Ascending aorta (tissue), 2 donors: Measurements from ENCODE around the gene RALGPS2. TPM values are rescaled to one million over a fixed set of nuclear protein-coding genes. Genes with fewer than 3 reads are reported as not detected.

Experiments
- DNase-seq, 2 donors: peaks; one replicate each; pipeline ENCODE4 v3.0.0-alpha.2; 2019; ENCODE audit warnings: low spot score in 2 of 2
- H3K27ac ChIP-seq, 2 donors: fragments of 200-600 bp; sonication (generic); one replicate each; pipeline ENCODE4 v1.5.1; 2016 to 2017; ENCODE audit warnings: mild to moderate bottlenecking in 1 of 2
- H3K27me3 ChIP-seq: fragments of 200-600 bp; sonication (generic); one replicate; pipeline ENCODE4 v1.5.1; 2017
- H3K36me3 ChIP-seq, 2 donors: fragments of 200-600 bp; sonication (generic); one replicate each; pipeline ENCODE4 v1.5.1; 2016
- H3K4me1 ChIP-seq, 2 donors: fragments of 200-600 bp; sonication (generic); one replicate each; pipeline ENCODE4 v1.5.1; 2016 to 2017; ENCODE audit warnings: mild to moderate bottlenecking in 1 of 2
- H3K4me3 ChIP-seq, 2 donors: fragments of 200-600 bp; sonication (generic); one replicate each; pipeline ENCODE4 v1.5.1; 2016 to 2017; ENCODE audit warnings: mild to moderate bottlenecking in 1 of 2
- H3K9me3 ChIP-seq, 2 donors: fragments of 200-600 bp; sonication (generic); one replicate each; pipeline ENCODE4 v1.5.1; 2016
- intact Hi-C: fragments of 100-400 bp; cut with DNase I; formaldehyde crosslinking; loops from one replicate; pipeline ENCODE4 v1.15.1; 2023
- total RNA-seq: library from RNA; depleted of rRNA; stranded (reverse); fragments of >200 nt; gene quantifications from one replicate; pipeline ENCODE4 v1.1.0, GENCODE V29; 2016
- TF ChIP-seq, protein P1 (sequence below), 3 experiments: fragments of 200-600 bp in 2 of 3; fragments of 450-650 bp in 1 of 3; sonication (generic) in 2 of 3; IDR thresholded peaks; one replicate each; pipeline ENCODE4 v1.5.1; 2016 to 2019; ENCODE audit warnings: antibody characterized with exemption in 3 of 3, mild to moderate bottlenecking in 1 of 3, moderate library complexity in 1 of 3

RALGPS2 gene
- total RNA-seq, 1 donor from 2014 or later, result 2.2 TPM

DNA sequence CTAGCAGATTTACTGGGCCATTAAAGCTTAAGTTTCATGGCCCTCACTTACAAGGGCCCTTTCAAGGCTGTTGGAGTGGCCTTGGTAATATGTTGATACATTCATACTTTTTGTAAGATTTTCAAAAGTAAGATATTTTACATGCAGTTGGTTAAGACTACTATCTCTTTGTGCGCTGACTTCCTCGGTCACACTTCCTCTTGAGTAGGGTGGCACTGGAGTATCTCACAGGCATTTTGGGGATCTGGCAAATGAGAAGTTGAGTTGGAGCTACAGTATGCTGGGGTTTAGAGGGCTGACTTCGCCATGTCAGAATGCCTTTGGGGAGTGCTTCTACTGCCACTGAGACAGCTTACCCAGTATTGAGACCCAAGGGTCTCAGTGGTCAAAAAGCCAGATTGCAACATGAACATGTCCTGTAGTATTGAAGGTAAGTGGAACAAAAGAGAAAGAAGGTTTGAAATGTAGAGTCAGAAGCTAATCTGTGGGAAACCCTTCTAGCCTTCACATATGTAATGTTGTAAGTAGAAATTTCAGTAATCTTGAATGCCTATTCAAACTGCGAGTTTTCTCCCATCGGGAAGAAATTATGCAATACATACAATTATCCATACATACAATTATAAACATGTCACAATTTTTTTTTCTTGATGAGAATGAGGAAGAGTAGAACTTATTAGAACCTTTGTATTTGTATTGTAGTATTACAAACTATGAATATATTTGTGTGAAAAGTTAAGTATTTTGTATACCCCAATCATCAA, 32.3 kb upstream of the RALGPS2 start:
- TF ChIP-seq, protein P1, sequence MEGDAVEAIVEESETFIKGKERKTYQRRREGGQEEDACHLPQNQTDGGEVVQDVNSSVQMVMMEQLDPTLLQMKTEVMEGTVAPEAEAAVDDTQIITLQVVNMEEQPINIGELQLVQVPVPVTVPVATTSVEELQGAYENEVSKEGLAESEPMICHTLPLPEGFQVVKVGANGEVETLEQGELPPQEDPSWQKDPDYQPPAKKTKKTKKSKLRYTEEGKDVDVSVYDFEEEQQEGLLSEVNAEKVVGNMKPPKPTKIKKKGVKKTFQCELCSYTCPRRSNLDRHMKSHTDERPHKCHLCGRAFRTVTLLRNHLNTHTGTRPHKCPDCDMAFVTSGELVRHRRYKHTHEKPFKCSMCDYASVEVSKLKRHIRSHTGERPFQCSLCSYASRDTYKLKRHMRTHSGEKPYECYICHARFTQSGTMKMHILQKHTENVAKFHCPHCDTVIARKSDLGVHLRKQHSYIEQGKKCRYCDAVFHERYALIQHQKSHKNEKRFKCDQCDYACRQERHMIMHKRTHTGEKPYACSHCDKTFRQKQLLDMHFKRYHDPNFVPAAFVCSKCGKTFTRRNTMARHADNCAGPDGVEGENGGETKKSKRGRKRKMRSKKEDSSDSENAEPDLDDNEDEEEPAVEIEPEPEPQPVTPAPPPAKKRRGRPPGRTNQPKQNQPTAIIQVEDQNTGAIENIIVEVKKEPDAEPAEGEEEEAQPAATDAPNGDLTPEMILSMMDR (IDR thresholded peaks at IDR 0.05), result no peak
- no peak overlapping the region for H3K4me3 ChIP-seq
- intact Hi-C loops, result no loop called here
- no peaks in the 10 kb centered on the region for H3K4me1 ChIP-seq
- no peak for DNase-seq
- H3K27me3 ChIP-seq, result no peaks in the 10 kb centered on the region
- no peaks in the 10 kb centered on the region for H3K36me3 ChIP-seq
- no peak overlapping the region for H3K27ac ChIP-seq
- H3K9me3 ChIP-seq, result no peaks in the 10 kb centered on the region

- H3K36me3 ChIP-seq, result no peaks in the 10 kb centered on the region
- TF ChIP-seq, protein P1 (IDR thresholded peaks at IDR 0.05), result no peak
- no peaks in the 10 kb centered on the region for H3K9me3 ChIP-seq
- H3K27ac ChIP-seq, result no peak overlapping the region
- H3K4me1 ChIP-seq, result no peaks in the 10 kb centered on the region
- no peaks in the 10 kb centered on the region for H3K27me3 ChIP-seq
- no peak for DNase-seq
- H3K4me3 ChIP-seq, result no peak overlapping the region
- intact Hi-C loops, result no loop called here
Observed at GRCh38 chr1:178693366-178693765, 31.7 kb upstream of the RALGPS2 start.

GRCh38 chr1:178694923-178695525, 30.0 kb upstream of the RALGPS2 start:
- Histone ChIP-seq H3K27ac (no peak overlapping the region), H3K27me3 (no peaks in the 10 kb centered on the region), H3K4me1 (no peaks in the 10 kb centered on the region), H3K4me3 (no peak overlapping the region), H3K9me3 (no peaks in the 10 kb centered on the region), H3K36me3 (no peaks in the 10 kb centered on the region)
- TF ChIP-seq, protein P1 (IDR thresholded peaks at IDR 0.05), result no peak
- DNase-seq, result no peak
- intact Hi-C loops, result no loop called here

DNA sequence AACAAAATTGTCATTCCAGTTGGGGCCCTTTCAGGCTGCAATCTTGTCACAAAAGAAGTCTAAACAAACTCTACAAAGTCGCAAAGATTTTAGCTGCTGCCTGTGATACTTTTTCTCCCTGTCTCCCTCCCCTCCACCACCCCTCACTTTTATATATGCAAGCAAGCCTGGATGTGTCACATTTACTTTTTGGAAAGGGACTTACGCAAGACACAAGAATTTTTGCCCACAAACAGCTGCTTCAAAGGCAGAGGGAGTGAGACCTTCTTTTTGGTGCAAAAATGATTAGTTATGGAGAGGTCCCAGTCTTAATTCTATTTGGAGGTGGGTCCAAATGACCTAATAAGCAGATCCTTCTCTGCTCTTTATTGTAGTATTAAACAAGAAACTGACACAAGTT, 22.9 kb upstream of the RALGPS2 start:
- Histone ChIP-seq H3K4me1 (no peaks in the 10 kb centered on the region), H3K36me3 (no peaks in the 10 kb centered on the region), H3K27me3 (no peaks in the 10 kb centered on the region), H3K27ac (no peak overlapping the region), H3K9me3 (no peaks in the 10 kb centered on the region), H3K4me3 (no peak overlapping the region)
- DNase-seq, result no peak
- intact Hi-C loops, result no loop called here
- TF ChIP-seq, protein P1 (IDR thresholded peaks at IDR 0.05), result no peak

- intact Hi-C loops, result no loop called here
Observed at GRCh38 chr1:178704833-178705232, 20.2 kb upstream of the RALGPS2 start.

More at GRCh38 chr1:178704833-178705232, 20.2 kb upstream of the RALGPS2 start:
- no peak for DNase-seq
- Histone ChIP-seq H3K36me3 (no peaks in the 10 kb centered on the region), H3K9me3 (no peaks in the 10 kb centered on the region), H3K4me1 (no peaks in the 10 kb centered on the region), H3K27me3 (no peaks in the 10 kb centered on the region), H3K4me3 (no peak overlapping the region), H3K27ac (no peak overlapping the region)
- TF ChIP-seq, protein P1 (IDR thresholded peaks at IDR 0.05), result no peak
